ENCODE data around the gene GRIA3. TPM values are rescaled to one million over a fixed set of nuclear protein-coding genes. Genes with fewer than 3 reads are reported as not detected.
"Not testable (repeated sequence)": the region's sequence is repeated elsewhere in the genome, so short reads cannot be mapped to it uniquely, and the experiment has no call there.

Gene GRIA3
- total RNA-seq, 2 experiments from 2014 or later, result not detected

DNA sequence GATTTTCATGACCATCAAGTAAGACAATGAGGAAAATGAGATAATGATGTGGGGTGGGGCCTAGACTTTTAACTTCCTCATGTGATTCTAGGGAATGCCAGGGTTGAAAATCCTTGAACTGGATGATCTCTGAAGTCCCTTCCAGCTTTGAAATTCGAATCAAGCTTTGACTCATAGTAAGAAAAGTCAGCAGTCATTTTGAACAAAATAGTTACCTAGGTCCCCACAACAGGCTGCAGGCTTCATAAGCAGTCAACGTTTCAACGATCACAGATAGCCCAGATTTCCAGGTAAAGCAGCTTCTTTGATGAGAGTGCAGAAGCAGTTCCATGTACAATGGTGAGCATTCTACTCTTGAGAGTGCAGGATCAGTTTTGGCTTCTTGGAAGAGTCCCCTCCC lies 93.7 kb downstream of the GRIA3 start:
- Mint-ChIP-seq H3K4me3 (no peak overlapping the region), H3K27ac (no peak overlapping the region), H3K27me3 (no peaks in the 10 kb centered on the region), H3K9me3 (ENCODE audit: low read depth) (no peaks in the 10 kb centered on the region), H3K36me3 (ENCODE audit: low read depth) (no peaks in the 10 kb centered on the region), H3K4me1 (no peaks in the 10 kb centered on the region)
- ATAC-seq (no peak), DNase-seq (no peak)
- intact Hi-C loops (cut with DNase I, micrococcal nuclease), result no loop called here
- ChIA-PET POLR2A (no interaction called here), CTCF (no interaction called here)

- Mint-ChIP-seq H3K9me3 (ENCODE audit: low read depth) (no peaks in the 10 kb centered on the region), H3K36me3 (ENCODE audit: low read depth) (no peaks in the 10 kb centered on the region), H3K4me1 (no peaks in the 10 kb centered on the region), H3K27ac (no peak overlapping the region), H3K4me3 (no peak overlapping the region), H3K27me3 (no peaks in the 10 kb centered on the region)
- DNase-seq, result no peak
- ATAC-seq, result no peak
- intact Hi-C loops (cut with DNase I, micrococcal nuclease), result no loop called here
- POLR2A ChIA-PET, result no interaction called here
- CTCF ChIA-PET, result no interaction called here
These were observed 98.2 kb downstream of the GRIA3 start for GRCh38 chrX:123282241-123282640.

DNA sequence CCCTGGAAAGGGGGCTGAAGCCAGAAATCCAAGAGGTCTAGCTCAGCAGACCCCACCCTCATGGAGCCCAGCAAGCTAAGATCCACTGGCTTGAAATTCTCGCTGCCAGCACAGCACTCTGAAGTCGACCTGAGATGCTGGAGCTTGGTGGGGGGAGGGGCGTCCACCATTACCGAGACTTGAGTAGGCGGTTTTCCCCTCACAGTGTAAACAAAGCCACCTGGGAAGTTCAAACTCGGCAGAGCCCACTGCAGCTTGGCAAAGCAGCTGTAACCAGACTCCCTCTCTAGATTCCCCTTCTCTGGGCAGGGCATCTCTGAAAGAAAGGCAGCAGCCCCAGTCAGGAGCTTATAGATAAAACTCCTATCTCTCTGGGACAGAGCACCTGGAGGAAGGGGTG lies 99.3 kb downstream of the GRIA3 start:
- H3K4me3 Mint-ChIP-seq; POLR2A ChIA-PET; H3K4me1 Mint-ChIP-seq; DNase-seq; H3K36me3 Mint-ChIP-seq (ENCODE audit: low read depth); intact Hi-C loops (cut with DNase I, micrococcal nuclease); CTCF ChIA-PET; ATAC-seq; H3K27me3 Mint-ChIP-seq; H3K27ac Mint-ChIP-seq; H3K9me3 Mint-ChIP-seq (ENCODE audit: low read depth): not testable (repeated sequence)

GRCh38 chrX:123291623-123292022 lies 107.5 kb downstream of the GRIA3 start:
- POLR2A ChIA-PET, result no interaction called here
- ATAC-seq, result no peak
- H3K9me3 Mint-ChIP-seq (ENCODE audit: low read depth), result no peaks in the 10 kb centered on the region
- H3K4me1 Mint-ChIP-seq, result no peaks in the 10 kb centered on the region
- H3K27ac Mint-ChIP-seq, result no peak overlapping the region
- no peaks in the 10 kb centered on the region for H3K27me3 Mint-ChIP-seq
- intact Hi-C loops (cut with DNase I, micrococcal nuclease), result no loop called here
- CTCF ChIA-PET, result no interaction called here
- H3K4me3 Mint-ChIP-seq, result no peak overlapping the region
- H3K36me3 Mint-ChIP-seq (ENCODE audit: low read depth), result no peaks in the 10 kb centered on the region
- no peak for DNase-seq

GRCh38 chrX:123298026-123298425 lies 113.9 kb downstream of the GRIA3 start:
- Mint-ChIP-seq H3K36me3 (ENCODE audit: low read depth) (no peaks in the 10 kb centered on the region), H3K4me1 (no peaks in the 10 kb centered on the region), H3K27ac (no peak overlapping the region), H3K9me3 (ENCODE audit: low read depth) (no peaks in the 10 kb centered on the region), H3K27me3 (no peaks in the 10 kb centered on the region), H3K4me3 (no peak overlapping the region)
- intact Hi-C loops (cut with DNase I, micrococcal nuclease), result no loop called here
- ATAC-seq (no peak), DNase-seq (no peak)
- ChIA-PET CTCF (no interaction called here), POLR2A (no interaction called here)

- POLR2A ChIA-PET, result no interaction called here
- intact Hi-C loops (cut with DNase I, micrococcal nuclease), result no loop called here
- no peaks in the 10 kb centered on the region for H3K36me3 Mint-ChIP-seq (ENCODE audit: low read depth)
- no peak for DNase-seq
- no peaks in the 10 kb centered on the region for H3K4me1 Mint-ChIP-seq
- no peaks in the 10 kb centered on the region for H3K27me3 Mint-ChIP-seq
- H3K9me3 Mint-ChIP-seq (ENCODE audit: low read depth), result no peaks in the 10 kb centered on the region
- CTCF ChIA-PET, result interaction anchor here (0.7 kb wide), 1 partner anchor 272 kb away, joined by 3 read pairs; no protein-coding TSS in a partner anchor
- H3K27ac Mint-ChIP-seq, result no peak overlapping the region
- ATAC-seq, result no peak
- no peak overlapping the region for H3K4me3 Mint-ChIP-seq
These were observed 119.4 kb downstream of the GRIA3 start for GRCh38 chrX:123303429-123303828.

GRCh38 chrX:123308658-123309057 lies 124.6 kb downstream of the GRIA3 start:
- Mint-ChIP-seq H3K4me1 (no peaks in the 10 kb centered on the region), H3K27me3 (no peaks in the 10 kb centered on the region), H3K9me3 (ENCODE audit: low read depth) (no peaks in the 10 kb centered on the region), H3K36me3 (ENCODE audit: low read depth) (no peaks in the 10 kb centered on the region), H3K4me3 (no peak overlapping the region), H3K27ac (no peak overlapping the region)
- ChIA-PET POLR2A (no interaction called here), CTCF (no interaction called here)
- DNase-seq (no peak), ATAC-seq (no peak)
- intact Hi-C loops (cut with DNase I, micrococcal nuclease), result no loop called here

- no peak overlapping the region for H3K4me3 Mint-ChIP-seq
- ChIA-PET POLR2A (no interaction called here), CTCF (no interaction called here)
- no peaks in the 10 kb centered on the region for H3K9me3 Mint-ChIP-seq (ENCODE audit: low read depth)
- intact Hi-C loops (cut with DNase I, micrococcal nuclease), result no loop called here
- ATAC-seq, result no peak
- H3K27me3 Mint-ChIP-seq, result no peaks in the 10 kb centered on the region
- no peaks in the 10 kb centered on the region for H3K4me1 Mint-ChIP-seq
- no peaks in the 10 kb centered on the region for H3K36me3 Mint-ChIP-seq (ENCODE audit: low read depth)
- no peak overlapping the region for H3K27ac Mint-ChIP-seq
- no peak for DNase-seq
These were observed 126.0 kb downstream of the GRIA3 start for GRCh38 chrX:123310112-123310511.

- Mint-ChIP-seq H3K4me1 (no peaks in the 10 kb centered on the region), H3K27ac (no peak overlapping the region), H3K36me3 (ENCODE audit: low read depth) (no peaks in the 10 kb centered on the region), H3K4me3 (no peak overlapping the region), H3K27me3 (no peaks in the 10 kb centered on the region), H3K9me3 (ENCODE audit: low read depth) (no peaks in the 10 kb centered on the region)
- ATAC-seq (no peak), DNase-seq (no peak)
- CTCF ChIA-PET, result no interaction called here
- POLR2A ChIA-PET, result no interaction called here
- intact Hi-C loops (cut with DNase I, micrococcal nuclease), result no loop called here
These were observed 127.4 kb downstream of the GRIA3 start for GRCh38 chrX:123311486-123311885.

- ChIA-PET POLR2A (no interaction called here), CTCF (no interaction called here)
- no peaks in the 10 kb centered on the region for H3K9me3 Mint-ChIP-seq (ENCODE audit: low read depth)
- no peaks in the 10 kb centered on the region for H3K27me3 Mint-ChIP-seq
- H3K4me1 Mint-ChIP-seq, result no peaks in the 10 kb centered on the region
- DNase-seq (no peak), ATAC-seq (no peak)
- intact Hi-C loops (cut with DNase I, micrococcal nuclease), result no loop called here
- H3K27ac Mint-ChIP-seq, result no peak overlapping the region
- H3K4me3 Mint-ChIP-seq, result no peak overlapping the region
- H3K36me3 Mint-ChIP-seq (ENCODE audit: low read depth), result no peaks in the 10 kb centered on the region
These were observed 129.4 kb downstream of the GRIA3 start for GRCh38 chrX:123313486-123313885.

- intact Hi-C loops (cut with DNase I, micrococcal nuclease), result no loop called here
- Mint-ChIP-seq H3K4me1 (no peaks in the 10 kb centered on the region), H3K27me3 (peaks cover 2% of the 10 kb centered on the region)
These were observed 136.5 kb downstream of the GRIA3 start for GRCh38 chrX:123320622-123321021.

GRCh38 chrX:123322536-123322935 lies 138.5 kb downstream of the GRIA3 start:
- Mint-ChIP-seq H3K27ac (no peak overlapping the region), H3K4me3 (no peak overlapping the region), H3K36me3 (ENCODE audit: low read depth) (no peaks in the 10 kb centered on the region), H3K9me3 (ENCODE audit: low read depth) (no peaks in the 10 kb centered on the region), H3K4me1 (no peaks in the 10 kb centered on the region), H3K27me3 (peaks cover 3% of the 10 kb centered on the region)
- ChIA-PET CTCF (no interaction called here), POLR2A (no interaction called here)
- no peak for ATAC-seq
- intact Hi-C loops (cut with DNase I, micrococcal nuclease), result no loop called here
- DNase-seq, result no peak

More at GRCh38 chrX:123320622-123321021, 136.5 kb downstream of the GRIA3 start:
- ChIA-PET POLR2A (no interaction called here), CTCF (no interaction called here)
- Mint-ChIP-seq H3K4me3 (no peak overlapping the region), H3K36me3 (ENCODE audit: low read depth) (no peaks in the 10 kb centered on the region), H3K9me3 (ENCODE audit: low read depth) (no peaks in the 10 kb centered on the region), H3K27ac (no peak overlapping the region)
- DNase-seq, result no peak
- ATAC-seq, result no peak

DNA sequence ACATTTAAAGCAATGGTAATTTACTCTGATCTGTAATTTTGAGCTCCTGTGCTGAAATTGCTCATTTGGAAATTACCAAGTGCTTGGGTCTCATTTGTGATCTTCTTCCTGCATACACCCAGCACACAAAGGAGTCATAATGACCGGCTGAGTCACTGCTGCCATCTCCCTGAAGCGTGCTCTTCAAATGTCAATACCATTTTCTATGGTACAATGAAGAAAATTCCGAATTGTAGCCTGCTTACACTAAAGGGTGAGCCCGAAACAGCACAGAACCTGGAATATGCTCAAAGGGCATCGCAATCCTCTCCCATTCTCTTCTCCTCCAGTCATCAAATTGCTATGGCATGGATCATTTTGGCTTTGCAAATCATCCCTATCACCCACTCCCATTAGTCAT lies 140.5 kb downstream of the GRIA3 start:
- POLR2A ChIA-PET, result no interaction called here
- H3K9me3 Mint-ChIP-seq (ENCODE audit: low read depth), result no peaks in the 10 kb centered on the region
- no peak for ATAC-seq
- H3K36me3 Mint-ChIP-seq (ENCODE audit: low read depth), result no peaks in the 10 kb centered on the region
- CTCF ChIA-PET, result interaction anchor here (1.0 kb wide), 1 partner anchor 21 kb away, joined by 3 read pairs; no protein-coding TSS in a partner anchor
- peaks cover 3% of the 10 kb centered on the region for H3K27me3 Mint-ChIP-seq
- no peak overlapping the region for H3K4me3 Mint-ChIP-seq
- intact Hi-C loops (cut with DNase I, micrococcal nuclease), result no loop called here
- no peak for DNase-seq
- H3K27ac Mint-ChIP-seq, result no peak overlapping the region
- no peaks in the 10 kb centered on the region for H3K4me1 Mint-ChIP-seq

Data from activated CD4-positive, alpha-beta T cell treated with anti-CD3 and anti-CD28 coated beads for 36 hours (primary cell).